Suprapubic skin (tissue), 4 donors: Measurements from ENCODE around the gene MEGF9. TPM values are rescaled to one million over a fixed set of nuclear protein-coding genes. Genes with fewer than 3 reads are reported as not detected.

ENCODE experiments used
- DNase-seq, 2 donors: peaks; one replicate each; pipeline ENCODE4 v3.0.0-alpha.2; 2019; ENCODE audit warnings: low spot score in 2 of 2
- H3K27ac ChIP-seq: fragments of 200-600 bp; sonication (generic); one replicate; pipeline ENCODE4 v1.5.1; 2019
- H3K27me3 ChIP-seq: fragments of 200-600 bp; sonication (generic); one replicate; pipeline ENCODE4 v1.5.1; 2019
- H3K36me3 ChIP-seq: fragments of 200-600 bp; sonication (generic); one replicate; pipeline ENCODE4 v1.5.1; 2019
- H3K4me1 ChIP-seq: fragments of 200-600 bp; sonication (generic); one replicate; pipeline ENCODE4 v1.5.1; 2019
- H3K4me3 ChIP-seq: fragments of 200-600 bp; sonication (generic); one replicate; pipeline ENCODE4 v1.5.1; 2019; ENCODE audit warnings: mild to moderate bottlenecking
- H3K9me3 ChIP-seq: fragments of 200-600 bp; sonication (generic); one replicate; pipeline ENCODE4 v1.5.1; 2019
- EP300 ChIP-seq: sonication (generic); formaldehyde crosslinking; IDR thresholded peaks from one replicate; pipeline ENCODE4 v1.6.1; 2017; ENCODE audit warnings: antibody characterized with exemption
- POLR2A ChIP-seq, 2 donors: fragments of 450-650 bp; IDR thresholded peaks; one replicate each; pipeline ENCODE4 v1.6.1; 2017; ENCODE audit warnings: antibody characterized with exemption in 2 of 2, mild to moderate bottlenecking in 2 of 2, moderate library complexity in 2 of 2
- POLR2AphosphoS5 ChIP-seq, 3 donors: sonication (generic); formaldehyde crosslinking; IDR thresholded peaks; one replicate each; pipeline ENCODE4 v1.6.1; 2017; ENCODE audit warnings: antibody characterized with exemption in 3 of 3
- WGBS: methylation state at CpG from one replicate; pipeline ENCODE4 v1.1.5; 2018; 5-methylcytosine and 5-hydroxymethylcytosine counted together
- total RNA-seq, 4 donors: library from RNA; depleted of rRNA; stranded (reverse); fragments of >200 nt; gene quantifications; one replicate each; pipeline ENCODE4 v1.1.0, GENCODE V29; 2016
- TF ChIP-seq, protein P1 (sequence below), 2 donors: fragments of 200-600 bp in 1 of 2; fragments of 450-650 bp in 1 of 2; sonication (generic) in 1 of 2; IDR thresholded peaks; one replicate each; pipeline ENCODE4 v1.5.1; 2016 to 2019; ENCODE audit warnings: antibody characterized with exemption in 2 of 2, mild to moderate bottlenecking in 1 of 2, moderate library complexity in 1 of 2

MEGF9 gene
- total RNA-seq, 4 donors from 2014 or later, result 33.6 to 58.1 (median 46.0) TPM

DNA sequence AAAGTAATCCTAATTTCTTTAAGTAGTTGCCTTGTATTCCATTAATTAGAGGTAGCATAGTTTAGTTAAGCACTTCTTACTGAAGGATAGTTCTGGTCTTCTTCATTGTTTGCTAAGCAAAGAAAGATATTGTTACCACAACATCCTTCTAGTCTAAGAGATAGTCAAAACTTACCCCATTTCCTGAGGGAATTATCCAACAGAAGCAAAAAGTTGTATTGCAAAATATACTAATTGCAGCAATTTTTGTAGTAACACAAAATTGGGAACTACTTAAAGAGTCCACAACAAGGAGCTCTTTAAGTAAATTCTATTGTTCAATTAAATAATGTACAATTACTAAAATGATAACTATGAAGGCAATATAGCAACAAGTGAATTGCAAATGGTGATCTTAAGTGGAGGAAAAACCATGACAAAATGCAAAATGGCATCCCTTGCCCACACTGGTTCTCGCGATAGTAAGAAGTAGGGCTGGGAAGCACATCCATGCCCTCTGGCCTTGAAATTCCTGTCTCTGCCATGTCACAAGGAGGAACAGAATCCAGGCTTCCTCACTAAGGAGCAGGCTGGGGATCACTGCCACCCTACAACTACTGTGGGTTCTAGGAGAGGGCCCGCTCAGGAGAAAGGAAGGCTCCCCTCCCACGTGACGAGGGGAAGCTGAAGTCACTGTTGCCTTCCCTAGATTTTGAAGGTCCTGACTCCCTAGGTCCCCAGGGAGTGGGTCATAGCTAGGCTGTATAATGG lies 23.3 kb upstream of the MEGF9 start:
- no peak overlapping the region for H3K4me3 ChIP-seq
- DNase-seq, result no peak
- no peak overlapping the region for H3K27ac ChIP-seq
- TF ChIP-seq POLR2A (IDR thresholded peaks at IDR 0.05) (no peak), EP300 (no peak), POLR2AphosphoS5 (IDR thresholded peaks at IDR 0.05) (no peak)
- TF ChIP-seq, protein P1, sequence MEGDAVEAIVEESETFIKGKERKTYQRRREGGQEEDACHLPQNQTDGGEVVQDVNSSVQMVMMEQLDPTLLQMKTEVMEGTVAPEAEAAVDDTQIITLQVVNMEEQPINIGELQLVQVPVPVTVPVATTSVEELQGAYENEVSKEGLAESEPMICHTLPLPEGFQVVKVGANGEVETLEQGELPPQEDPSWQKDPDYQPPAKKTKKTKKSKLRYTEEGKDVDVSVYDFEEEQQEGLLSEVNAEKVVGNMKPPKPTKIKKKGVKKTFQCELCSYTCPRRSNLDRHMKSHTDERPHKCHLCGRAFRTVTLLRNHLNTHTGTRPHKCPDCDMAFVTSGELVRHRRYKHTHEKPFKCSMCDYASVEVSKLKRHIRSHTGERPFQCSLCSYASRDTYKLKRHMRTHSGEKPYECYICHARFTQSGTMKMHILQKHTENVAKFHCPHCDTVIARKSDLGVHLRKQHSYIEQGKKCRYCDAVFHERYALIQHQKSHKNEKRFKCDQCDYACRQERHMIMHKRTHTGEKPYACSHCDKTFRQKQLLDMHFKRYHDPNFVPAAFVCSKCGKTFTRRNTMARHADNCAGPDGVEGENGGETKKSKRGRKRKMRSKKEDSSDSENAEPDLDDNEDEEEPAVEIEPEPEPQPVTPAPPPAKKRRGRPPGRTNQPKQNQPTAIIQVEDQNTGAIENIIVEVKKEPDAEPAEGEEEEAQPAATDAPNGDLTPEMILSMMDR (IDR thresholded peaks at IDR 0.05), result no peak
- H3K27me3 ChIP-seq, result no peaks in the 10 kb centered on the region
- WGBS, result 95% methylated on average over 5 of the region's 5 CpGs
- H3K36me3 ChIP-seq, result no peaks in the 10 kb centered on the region
- H3K4me1 ChIP-seq, result peaks cover 5% of the 10 kb centered on the region
- no peaks in the 10 kb centered on the region for H3K9me3 ChIP-seq

DNA sequence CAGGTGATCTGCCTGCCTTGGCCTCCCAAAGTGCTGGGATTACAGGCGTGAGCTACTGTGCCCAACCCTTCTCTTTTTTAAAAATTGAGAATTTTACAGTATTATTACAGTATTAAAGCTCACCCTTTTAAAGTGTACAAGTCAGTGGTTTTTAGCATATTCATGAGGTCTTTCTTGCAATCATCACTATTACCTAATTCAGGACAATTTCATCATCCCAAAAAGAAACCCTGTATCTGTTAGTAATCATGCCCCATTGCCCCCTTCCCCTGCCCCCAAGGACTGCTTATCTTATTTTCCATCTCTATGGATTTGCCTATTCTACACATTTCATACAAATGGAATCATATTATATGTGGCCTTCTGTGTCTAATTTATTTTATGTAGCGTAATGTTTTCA lies 22.6 kb upstream of the MEGF9 start:
- 89% methylated on average over 2 of the region's 2 CpGs for WGBS
- Histone ChIP-seq H3K27ac (no peak overlapping the region), H3K27me3 (no peaks in the 10 kb centered on the region), H3K4me1 (peaks cover 5% of the 10 kb centered on the region), H3K36me3 (no peaks in the 10 kb centered on the region), H3K4me3 (no peak overlapping the region), H3K9me3 (no peaks in the 10 kb centered on the region)
- no peak for DNase-seq
- no peak for TF ChIP-seq POLR2A (IDR thresholded peaks at IDR 0.05)
- no peak for TF ChIP-seq EP300
- no peak for TF ChIP-seq POLR2AphosphoS5 (IDR thresholded peaks at IDR 0.05)
- TF ChIP-seq, protein P1 (IDR thresholded peaks at IDR 0.05), result no peak

DNA sequence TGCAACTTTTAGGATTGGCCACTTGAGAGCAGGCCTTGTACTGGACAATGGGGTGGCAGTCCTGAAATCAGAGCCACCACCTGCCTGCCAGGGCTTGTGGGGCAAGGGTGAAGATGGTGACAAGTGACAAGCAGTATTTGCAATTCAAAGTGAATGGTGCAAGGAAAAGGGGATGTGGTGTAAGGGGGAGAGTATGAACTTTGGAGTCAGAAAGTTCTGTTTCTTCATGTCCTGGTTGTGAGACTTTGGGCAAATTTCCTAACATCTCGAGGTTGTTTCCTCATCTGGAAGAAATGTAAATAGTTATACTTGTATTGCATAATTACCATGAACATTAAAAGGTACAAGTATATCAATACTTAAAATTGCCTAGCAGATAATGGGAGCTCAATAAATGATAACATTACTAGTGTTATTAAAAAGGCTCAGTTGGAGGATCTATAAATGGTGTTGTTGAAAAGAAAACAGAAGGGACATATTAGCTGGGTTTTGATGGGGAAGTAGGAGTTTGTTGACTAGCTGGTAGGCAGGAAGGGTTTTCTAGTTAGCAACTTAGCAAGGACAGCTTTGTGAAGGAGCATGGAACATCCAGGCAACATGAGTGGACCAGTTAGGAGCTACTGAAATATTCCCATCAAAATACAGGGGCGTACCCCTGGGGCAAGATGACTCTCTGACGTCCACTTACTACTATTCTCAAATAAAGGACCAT lies 21.3 kb upstream of the MEGF9 start:
- WGBS, result 67% methylated on average over 3 of the region's 3 CpGs
- no peak overlapping the region for H3K4me3 ChIP-seq
- no peaks in the 10 kb centered on the region for H3K36me3 ChIP-seq
- peak overlapping the region; percentile 41 for H3K27ac ChIP-seq
- TF ChIP-seq EP300, result no peak
- peak in 1 of 3 donors; percentile 50 for TF ChIP-seq POLR2AphosphoS5 (IDR thresholded peaks at IDR 0.05)
- no peak for DNase-seq
- no peaks in the 10 kb centered on the region for H3K27me3 ChIP-seq
- no peaks in the 10 kb centered on the region for H3K9me3 ChIP-seq
- peaks cover 5% of the 10 kb centered on the region for H3K4me1 ChIP-seq

DNA sequence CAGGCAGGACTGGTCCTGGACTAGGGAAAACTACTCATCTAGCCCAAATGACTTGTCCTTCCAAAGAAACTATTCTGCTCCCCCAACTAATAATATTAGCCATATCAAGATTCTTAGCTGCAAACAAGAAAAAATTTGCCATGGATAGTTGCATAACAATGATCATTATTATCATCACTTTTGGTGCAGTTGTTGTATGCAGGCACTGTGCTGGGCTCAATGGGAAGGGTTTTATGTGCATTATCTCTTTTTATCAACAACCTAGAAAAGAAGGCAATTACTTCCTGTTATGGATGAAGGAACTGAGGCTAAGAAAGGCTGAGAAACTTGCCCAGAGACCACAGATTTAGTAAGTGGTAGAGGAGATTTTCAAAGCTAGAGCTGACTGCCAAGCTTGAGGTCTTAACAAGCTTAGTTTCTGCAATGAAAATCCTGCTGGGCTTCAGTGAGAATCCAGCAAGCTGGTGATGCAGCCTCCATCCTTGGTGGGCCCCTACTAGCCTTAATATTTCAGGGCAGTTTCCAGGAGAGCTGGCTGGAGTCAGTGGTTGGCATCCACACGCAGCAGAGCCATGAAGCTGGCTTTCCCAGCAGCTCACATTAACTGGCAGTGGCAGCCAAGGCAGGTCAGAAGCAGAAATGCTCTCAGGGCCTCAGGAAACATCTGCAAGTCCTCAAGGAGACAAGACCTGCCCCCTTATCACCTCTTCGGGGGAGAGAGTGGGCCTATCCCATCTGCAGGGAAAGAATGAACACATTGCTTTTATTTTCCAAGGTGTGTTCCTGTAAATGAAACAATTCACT lies 20.5 kb upstream of the MEGF9 start:
- H3K36me3 ChIP-seq, result no peaks in the 10 kb centered on the region
- WGBS, result no CpG with 5 or more reads among the region's 2 CpGs
- no peaks in the 10 kb centered on the region for H3K9me3 ChIP-seq
- no peak for DNase-seq
- H3K27me3 ChIP-seq, result no peaks in the 10 kb centered on the region
- peaks cover 5% of the 10 kb centered on the region for H3K4me1 ChIP-seq
- no peak overlapping the region for H3K4me3 ChIP-seq
- TF ChIP-seq, protein P1 (IDR thresholded peaks at IDR 0.05), result no peak
- TF ChIP-seq POLR2AphosphoS5 (IDR thresholded peaks at IDR 0.05) (no peak), POLR2A (IDR thresholded peaks at IDR 0.05) (no peak), EP300 (no peak)
- H3K27ac ChIP-seq, result peak overlapping the region; percentile 41

DNA sequence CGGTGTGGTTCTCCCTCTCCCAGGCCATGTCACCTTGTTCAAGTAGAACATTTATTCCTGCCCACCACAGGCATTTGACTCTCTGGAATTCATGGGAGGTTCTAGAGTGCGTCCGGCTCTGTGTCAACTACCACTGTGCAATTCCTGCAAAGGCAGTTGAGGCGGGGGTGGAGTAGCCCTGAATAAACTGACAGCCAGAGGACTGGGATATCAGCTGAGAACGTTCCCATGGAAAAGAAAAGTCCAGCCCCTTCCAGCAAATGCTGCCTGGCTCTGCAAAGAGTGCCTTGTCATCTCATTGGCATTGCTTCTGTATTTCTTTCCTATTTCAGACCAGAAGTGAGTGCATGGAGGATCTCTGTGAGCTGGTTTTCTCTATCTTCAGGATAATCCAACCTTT lies 18.9 kb upstream of the MEGF9 start:
- WGBS, result 85% methylated on average over 5 of the region's 5 CpGs
- Histone ChIP-seq H3K4me3 (no peak overlapping the region), H3K27ac (no peak overlapping the region), H3K27me3 (no peaks in the 10 kb centered on the region), H3K9me3 (no peaks in the 10 kb centered on the region), H3K36me3 (no peaks in the 10 kb centered on the region), H3K4me1 (peaks cover 5% of the 10 kb centered on the region)
- TF ChIP-seq, protein P1 (IDR thresholded peaks at IDR 0.05), result no peak
- no peak for TF ChIP-seq POLR2AphosphoS5 (IDR thresholded peaks at IDR 0.05)
- no peak for TF ChIP-seq EP300
- TF ChIP-seq POLR2A (IDR thresholded peaks at IDR 0.05), result no peak
- DNase-seq, result no peak
